HG02943 (cell line): Measurements from ENCODE around the gene ARHGAP8.

Experiments used
- ATAC-seq: cut with Tn5 transposase; IDR thresholded peaks from one replicate; pipeline ENCODE4 v1.9.1; 2021; ENCODE audit warnings: mild to moderate bottlenecking, low read depth, moderate library complexity; ENCODE audit not compliant: unreplicated experiment

The ARHGAP8 gene

GRCh38 chr22:44880610-44881290, 128.4 kb downstream of the ARHGAP8 start:
- ATAC-seq: no peak

- no peak for ATAC-seq
Observed at GRCh38 chr22:44881624-44882023, 129.2 kb downstream of the ARHGAP8 start.

GRCh38 chr22:44882226-44882905, 130.0 kb downstream of the ARHGAP8 start:
- ATAC-seq: no peak

GRCh38 chr22:44883011-44883421, 130.6 kb downstream of the ARHGAP8 start:
- no peak for ATAC-seq

- no peak for ATAC-seq
Observed at GRCh38 chr22:44884562-44884961, 132.2 kb downstream of the ARHGAP8 start.

- ATAC-seq: no peak
Observed at GRCh38 chr22:44884968-44885805, 132.8 kb downstream of the ARHGAP8 start.

- ATAC-seq: no peak
Observed at GRCh38 chr22:44885806-44886360, 133.5 kb downstream of the ARHGAP8 start.

GRCh38 chr22:44887941-44888366, 135.6 kb downstream of the ARHGAP8 start:
- no peak for ATAC-seq

GRCh38 chr22:44888491-44889254, 136.3 kb downstream of the ARHGAP8 start:
- no peak for ATAC-seq

GRCh38 chr22:44889255-44889878, 137.0 kb downstream of the ARHGAP8 start:
- no peak for ATAC-seq

- no peak for ATAC-seq
Observed at GRCh38 chr22:44890416-44891292, 138.3 kb downstream of the ARHGAP8 start.

- no peak for ATAC-seq
Observed at GRCh38 chr22:44891293-44891747, 138.9 kb downstream of the ARHGAP8 start.

- ATAC-seq: no peak
Observed at GRCh38 chr22:44891791-44892190, 139.4 kb downstream of the ARHGAP8 start.

- ATAC-seq: no peak
Observed at GRCh38 chr22:44892243-44892642, 139.9 kb downstream of the ARHGAP8 start.

GRCh38 chr22:44892803-44893730, 140.7 kb downstream of the ARHGAP8 start:
- no peak for ATAC-seq

- ATAC-seq: no peak
Observed at GRCh38 chr22:44893731-44894080, 141.3 kb downstream of the ARHGAP8 start.

GRCh38 chr22:44894321-44894720, 141.9 kb downstream of the ARHGAP8 start:
- ATAC-seq: no peak

GRCh38 chr22:44894782-44895181, 142.4 kb downstream of the ARHGAP8 start:
- ATAC-seq: no peak
